Spleen (tissue), 7 donors: ENCODE results near the gene FBXO5.

Source experiments
- CTCF ChIP-seq, 11 experiments: fragments of 200-600 bp in 7 of 11; fragments of 450-650 bp in 4 of 11; sonication (generic) in 4 of 11; IDR thresholded peaks in 8 of 11; conservative IDR thresholded peaks in 3 of 11; 1 replicate in 7 of 11; 2 replicates in 4 of 11; pipeline versions ENCODE4 v1.4.0 to v1.8.0; 2016 to 2021; ENCODE audit warnings: antibody characterized with exemption in 11 of 11, inconsistent platforms in 4 of 11, mild to moderate bottlenecking in 1 of 11
- POLR2A ChIP-seq, 3 donors: fragments of 450-650 bp; IDR thresholded peaks; one replicate each; pipeline ENCODE4 v1.5.1; 2017; ENCODE audit warnings: antibody characterized with exemption in 3 of 3, mild to moderate bottlenecking in 1 of 3
- POLR2AphosphoS5 ChIP-seq, 3 donors: sonication (generic); formaldehyde crosslinking; IDR thresholded peaks; one replicate each; pipeline ENCODE4 v1.5.1; 2017; ENCODE audit warnings: antibody characterized with exemption in 3 of 3
- donor health status: DM: no; HTN: no; CAD: no; lungs with moderate emphysema.
- donor health status: DM: no; HTN: no; CAD: no.
- donor health status: DM: no; HTN: no; CAD: no.

GRCh38 chr6:152946995-152947394 is 35.8 kb downstream of the FBXO5 start:
- TF ChIP-seq CTCF (IDR thresholded peaks at IDR 0.05 in 8 of 11, conservative IDR thresholded peaks at IDR 0.05 in 3 of 11) (no peak), POLR2A (IDR thresholded peaks at IDR 0.05) (no peak), POLR2AphosphoS5 (IDR thresholded peaks at IDR 0.05) (no peak)
